ENCODE measurements around the gene MPO. TPM values are rescaled to one million over a fixed set of nuclear protein-coding genes. Genes with fewer than 3 reads are reported as not detected.
A peak's percentile ranks its signal among the peaks of the same experiment; 100 is the strongest.

Gene MPO
- total and polyA plus RNA-seq, 2 of the 8 experiments (the other 6 are each of a cell fraction or from before 2014, with no cell fraction given), result 0.06 to 0.74 TPM

DNA sequence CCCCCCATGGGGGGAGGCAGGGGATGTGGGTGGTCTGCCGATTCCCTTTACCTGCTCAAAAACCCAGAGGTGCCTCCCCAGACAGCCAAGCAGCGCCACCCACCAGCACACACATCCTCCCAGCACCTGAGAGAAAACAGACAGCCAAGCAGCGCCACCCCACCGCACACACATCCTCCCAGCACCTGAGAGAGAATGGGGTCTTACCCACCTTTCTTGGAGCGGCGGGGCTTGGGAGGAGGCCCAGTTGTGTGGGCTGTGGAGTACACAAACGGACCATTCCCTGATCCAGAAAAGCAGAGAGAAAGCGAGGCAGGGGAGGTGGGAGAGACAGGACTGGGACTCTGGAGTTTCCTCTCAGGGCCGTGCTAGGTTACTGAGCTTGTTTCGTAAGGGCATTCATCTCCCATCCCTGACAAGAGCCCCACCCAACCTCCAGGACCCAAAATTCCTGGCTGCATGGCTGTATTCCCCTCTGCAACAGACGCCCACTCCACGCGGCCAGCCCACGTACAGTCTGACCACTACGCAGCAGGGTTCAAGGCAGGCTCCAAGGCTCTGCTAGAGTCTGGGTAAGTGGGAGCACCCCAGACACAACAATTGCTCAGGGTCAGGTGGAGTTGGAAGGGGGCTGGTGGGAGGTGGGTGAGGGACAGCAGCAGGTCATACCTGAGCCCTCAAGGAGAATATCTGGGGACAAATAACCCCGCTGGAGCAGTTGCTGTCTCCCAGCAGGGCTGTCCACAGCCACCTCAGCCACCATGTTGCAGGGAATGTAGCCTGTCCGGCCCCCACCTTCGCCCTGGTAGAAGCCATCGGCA lies 25.6 kb upstream of the MPO start:
- no peak overlapping the region for H3K27ac ChIP-seq (ENCODE audit: low read depth, low read length)
- H2BK120ac ChIP-seq (replicated peaks; ENCODE audit: low read depth, low read length), result no peak overlapping the region
- H3K9ac ChIP-seq (replicated peaks in 1 of 4; ENCODE audit: extremely low read depth in 1 of 4, low read depth in 3 of 4, low read length in 3 of 4), result no peak overlapping the region
- H3K9me3 ChIP-seq (ENCODE audit: insufficient read depth in 2 of 2, low read depth in 1 of 2, low read length in 1 of 2), result no peaks in the 10 kb centered on the region
- H3K14ac ChIP-seq (ENCODE audit: insufficient read length), result no peak overlapping the region
- H3K4ac ChIP-seq (replicated peaks; ENCODE audit: insufficient read length, low read depth, low read length), result no peak overlapping the region
- no peaks in the 10 kb centered on the region for H3K79me2 ChIP-seq (ENCODE audit: control insufficient read depth in 1 of 2, insufficient read depth in 2 of 2, low read length in 2 of 2)
- H3K27me3 ChIP-seq (replicated peaks in 1 of 4; ENCODE audit: control insufficient read depth in 3 of 4, extremely low read depth in 1 of 4, insufficient read depth in 3 of 4, low read length in 3 of 4), result no peaks in the 10 kb centered on the region
- no peak overlapping the region for H2BK12ac ChIP-seq (ENCODE audit: low read depth, low read length)
- H3K79me1 ChIP-seq (ENCODE audit: low read depth, low read length), result no peaks in the 10 kb centered on the region
- no peak overlapping the region for H2BK20ac ChIP-seq (ENCODE audit: low read length)
- DNase-seq (ENCODE audit: low read depth in 1 of 2, low spot score in 2 of 2), result peak in 1 of 2 experiments; percentile 40
- no peak overlapping the region for H3K23ac ChIP-seq (ENCODE audit: insufficient read length)
- H3K4me1 ChIP-seq (replicated peaks in 1 of 4; ENCODE audit: control insufficient read depth in 3 of 4, insufficient read depth in 4 of 4, low read length in 3 of 4), result peaks cover 0 to 15% (median 10%) of the 10 kb centered on the region in 4 experiments; a peak in 5 of 7 replicates
- no peak overlapping the region for H2AFZ ChIP-seq (ENCODE audit: low read length)
- FAIRE-seq, result no peak
- no peak overlapping the region for H4K5ac ChIP-seq (ENCODE audit: insufficient read length, low read depth, low read length)
- CTCF ChIA-PET (ENCODE audit: partially characterized antibody), result interaction anchor here (0.6 to 9.4 kb wide), 13 partner anchors 13 to 169 kb away, joined by 3 to 172 read pairs (median 8); partner anchors contain the start of gene MPO
- H3K4me3 ChIP-seq (ENCODE audit: extremely low read depth in 1 of 4, insufficient read depth in 2 of 4, low read depth in 3 of 4, low read length in 4 of 4), result no peak overlapping the region
- no peak overlapping the region for H2AK5ac ChIP-seq (ENCODE audit: low read depth, low read length)
- H4K91ac ChIP-seq (replicated peaks; ENCODE audit: insufficient read length, low read length), result no peak overlapping the region
- H2BK15ac ChIP-seq (ENCODE audit: low read length), result peak overlapping the region; percentile 81; the same call in 1 of the 2 replicates
- H4K8ac ChIP-seq (ENCODE audit: extremely low read depth, insufficient read depth, low read length), result peak overlapping the region; percentile 43; the same call in 1 of the 2 replicates
- H3K36me3 ChIP-seq (ENCODE audit: control insufficient read depth in 2 of 4, insufficient read depth in 4 of 4, low read length in 3 of 4), result 0 out of 8 replicates have a peak, but pooled peaks cover 0 to 2% (median 0%) of the 10 kb centered on the region in 4 experiments
- H2BK5ac ChIP-seq (ENCODE audit: low read depth, low read length), result no peak overlapping the region
- 89% methylated on average over 19 of the region's 19 CpGs; no CpG with 5 or more reads in 1 of the 2 experiments for whole genome bisulfite sequencing, 2 experiments (ENCODE audit: extremely low coverage in 1 of 2, insufficient coverage in 1 of 2, insufficient read length in 1 of 2, insufficient replicate concordance in 2 of 2, low coverage in 1 of 2, low lambda C conversion rate in 2 of 2, missing lambda C conversion rate in 1 of 2)
- H3K56ac ChIP-seq (replicated peaks; ENCODE audit: insufficient read length, low read depth, low read length), result no peak overlapping the region
- no peaks in the 10 kb centered on the region for H3K23me2 ChIP-seq (ENCODE audit: low read depth, low read length)
- no peak overlapping the region for H3K18ac ChIP-seq (ENCODE audit: extremely low read depth, low read length)
- H3K4me2 ChIP-seq (ENCODE audit: insufficient read depth in 1 of 2, low read depth in 2 of 2, low read length in 2 of 2), result no peak overlapping the region
- no peaks in the 10 kb centered on the region for H4K20me1 ChIP-seq (replicated peaks in 1 of 2; ENCODE audit: control insufficient read depth in 1 of 2, insufficient read depth in 2 of 2, low read length in 2 of 2)
- POLR2A ChIA-PET (ENCODE audit: partially characterized antibody), result interaction anchor here (0.9 to 1.5 kb wide), 4 partner anchors 22 to 89 kb away, joined by 3 to 6 read pairs (median 4); no protein-coding TSS in a partner anchor
- TF ChIP-seq TCF12 (IDR thresholded peaks at IDR 0.05; ENCODE audit: low read depth, low read length) (no peak), SAP30 (IDR thresholded peaks at IDR 0.05; ENCODE audit: insufficient read depth, insufficient replicate concordance, low read length) (no peak), BCL11A (IDR thresholded peaks at IDR 0.05; ENCODE audit: low read depth in 2 of 2, low read length in 2 of 2) (no peak), CHD1 (IDR thresholded peaks at IDR 0.05; ENCODE audit: low read depth, low read length) (no peak), TBP (IDR thresholded peaks at IDR 0.05; ENCODE audit: low read depth, low read length) (no peak), KDM4A (IDR thresholded peaks at IDR 0.05; ENCODE audit: low read depth, low read length, severe bottlenecking) (no peak), RBBP5 (IDR thresholded peaks at IDR 0.05; ENCODE audit: borderline replicate concordance, low read depth, low read length) (no peak), MAX (IDR thresholded peaks at IDR 0.05) (no peak), CREB1 (IDR thresholded peaks at IDR 0.05) (no peak), HDAC6 (IDR thresholded peaks at IDR 0.05; ENCODE audit: low read depth, low read length) (no peak), CBX8 (IDR thresholded peaks at IDR 0.05; ENCODE audit: borderline replicate concordance, low read depth, low read length) (no peak)
